ENCODE measurements around the gene CLEC4F. TPM values are rescaled to one million over a fixed set of nuclear protein-coding genes. Genes with fewer than 3 reads are reported as not detected.
A peak's percentile ranks its signal among the peaks of the same experiment; 100 is the strongest.

CLEC4F gene
- total RNA-seq, 2 experiments from 2014 or later, result not detected

DNA sequence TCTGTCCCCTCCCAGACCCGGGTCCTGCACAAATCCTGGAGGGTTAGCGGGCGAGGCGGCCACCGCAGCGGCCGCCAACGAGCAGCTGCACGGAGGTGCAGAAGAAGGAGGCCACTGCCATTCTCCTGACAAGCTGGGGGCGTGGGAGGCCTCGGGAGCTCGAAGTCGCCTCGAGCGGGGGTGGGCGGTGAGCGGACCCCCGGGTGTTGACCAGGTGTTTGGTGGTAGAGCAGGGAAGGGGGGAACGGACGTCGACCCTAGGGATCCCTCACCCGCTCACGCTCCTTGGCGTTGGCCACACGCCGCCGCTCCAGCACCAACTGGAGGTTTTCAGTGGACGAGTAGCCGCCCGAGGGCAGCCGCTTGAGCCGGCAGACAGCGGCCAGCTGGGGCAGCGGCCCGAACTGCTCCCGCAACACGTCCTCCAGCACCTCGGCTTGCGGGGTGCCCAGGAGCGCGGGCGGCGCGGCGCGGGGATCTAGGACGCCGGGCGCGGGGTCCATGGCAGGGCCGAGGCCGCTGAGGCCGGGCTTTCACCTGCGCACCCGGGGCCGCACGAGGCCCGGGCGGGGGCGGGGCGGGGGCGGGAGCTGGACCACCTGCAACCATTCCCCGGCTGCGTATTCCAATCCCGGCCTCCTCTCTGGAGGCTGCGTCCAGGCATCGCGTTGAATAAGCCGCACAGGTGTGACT lies 30.1 kb downstream of the CLEC4F start, which contains the start of gene FIGLA:
TSS of gene FIGLA (minus strand) at position 508 of the 693 bp plus-strand sequence. CDS start at position 503, 5 bp downstream.
- Mint-ChIP-seq H3K4me3 (peak within 1 kb of the TSS; percentile 61), H3K27me3 (peaks cover 50% of the 10 kb centered on the region), H3K27ac (no peak within 1 kb of the TSS), H3K36me3 (ENCODE audit: low read depth) (peaks cover 2% of the 10 kb centered on the region), H3K9me3 (no peaks in the 10 kb centered on the region), H3K4me1 (ENCODE audit: low read depth) (peaks cover 11% of the 10 kb centered on the region)
- DNase-seq (peak; percentile 5), ATAC-seq (no peak)
- ChIA-PET CTCF (interaction anchor here (0.6 to 6.4 kb wide), 28 partner anchors 9 to 278 kb away, joined by 3 to 71 read pairs (median 4); partner anchors contain the start of genes ADD2 and ANKRD53), POLR2A (interaction anchor here (0.6 kb wide), 1 partner anchor 40 kb away, joined by 4 read pairs; no protein-coding TSS in a partner anchor)
- intact Hi-C loops (cut with micrococcal nuclease), result no loop called here
- TF ChIP-seq, protein P1, sequence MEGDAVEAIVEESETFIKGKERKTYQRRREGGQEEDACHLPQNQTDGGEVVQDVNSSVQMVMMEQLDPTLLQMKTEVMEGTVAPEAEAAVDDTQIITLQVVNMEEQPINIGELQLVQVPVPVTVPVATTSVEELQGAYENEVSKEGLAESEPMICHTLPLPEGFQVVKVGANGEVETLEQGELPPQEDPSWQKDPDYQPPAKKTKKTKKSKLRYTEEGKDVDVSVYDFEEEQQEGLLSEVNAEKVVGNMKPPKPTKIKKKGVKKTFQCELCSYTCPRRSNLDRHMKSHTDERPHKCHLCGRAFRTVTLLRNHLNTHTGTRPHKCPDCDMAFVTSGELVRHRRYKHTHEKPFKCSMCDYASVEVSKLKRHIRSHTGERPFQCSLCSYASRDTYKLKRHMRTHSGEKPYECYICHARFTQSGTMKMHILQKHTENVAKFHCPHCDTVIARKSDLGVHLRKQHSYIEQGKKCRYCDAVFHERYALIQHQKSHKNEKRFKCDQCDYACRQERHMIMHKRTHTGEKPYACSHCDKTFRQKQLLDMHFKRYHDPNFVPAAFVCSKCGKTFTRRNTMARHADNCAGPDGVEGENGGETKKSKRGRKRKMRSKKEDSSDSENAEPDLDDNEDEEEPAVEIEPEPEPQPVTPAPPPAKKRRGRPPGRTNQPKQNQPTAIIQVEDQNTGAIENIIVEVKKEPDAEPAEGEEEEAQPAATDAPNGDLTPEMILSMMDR (IDR thresholded peaks at IDR 0.05), result no peak

DNA sequence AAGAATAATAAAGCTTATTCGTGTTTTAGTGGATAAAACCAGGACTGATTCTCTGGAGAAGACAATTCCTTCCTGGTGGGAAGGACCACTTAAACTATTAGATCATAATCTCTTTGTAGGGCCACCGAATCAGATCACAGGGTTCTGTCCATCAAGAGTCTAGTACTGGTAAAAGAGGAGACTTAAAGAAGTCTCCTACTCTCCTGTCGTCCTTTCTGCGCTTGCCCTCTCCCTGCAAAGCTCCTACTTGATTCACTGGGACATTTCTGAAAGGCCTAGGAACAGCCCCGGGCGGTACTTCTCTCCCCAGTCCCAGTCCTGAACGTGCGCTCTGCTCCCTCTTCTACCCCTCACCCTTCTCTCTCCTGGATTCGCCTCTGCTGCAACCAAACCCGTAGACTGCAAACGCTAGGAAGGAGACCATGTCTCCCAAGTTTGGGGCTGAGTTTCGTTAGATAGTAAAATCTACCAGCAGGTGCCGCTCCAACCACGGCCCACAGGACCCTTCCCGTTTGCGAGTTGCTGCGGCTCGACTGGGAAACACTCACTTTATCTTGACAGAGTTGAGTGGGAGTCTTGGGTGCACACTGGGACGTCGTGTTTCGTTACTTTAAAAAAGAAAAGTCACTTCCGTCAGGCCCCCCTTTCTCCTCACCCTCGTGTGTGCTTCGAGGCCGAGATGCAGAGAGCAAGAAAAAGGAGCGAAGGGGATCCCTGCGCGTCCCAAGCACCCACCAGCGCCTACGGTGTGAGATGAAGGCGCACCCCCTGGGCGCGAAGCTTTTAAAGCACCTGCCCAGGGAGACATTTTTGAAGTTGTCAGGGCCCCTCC lies 30.9 kb downstream of the CLEC4F start:
- DNase-seq, result peak; percentile 87
- ChIA-PET POLR2A (interaction anchor here (0.6 kb wide), 1 partner anchor 41 kb away, joined by 4 read pairs; no protein-coding TSS in a partner anchor), CTCF (interaction anchor here (0.6 to 6.5 kb wide), 45 partner anchors 9 to 486 kb away, joined by 3 to 71 read pairs (median 4); partner anchors contain the start of genes ADD2 and ANKRD53)
- ATAC-seq, result peak; percentile 80
- Mint-ChIP-seq H3K27ac (no peak overlapping the region), H3K4me3 (peak overlapping the region; percentile 61), H3K9me3 (no peaks in the 10 kb centered on the region), H3K27me3 (peaks cover 50% of the 10 kb centered on the region), H3K4me1 (ENCODE audit: low read depth) (peaks cover 14% of the 10 kb centered on the region), H3K36me3 (ENCODE audit: low read depth) (peaks cover 2% of the 10 kb centered on the region)
- TF ChIP-seq, protein P1 (IDR thresholded peaks at IDR 0.05), result peak; percentile 83
- intact Hi-C loops (cut with micrococcal nuclease), result loop anchor here (5.0 kb wide), 4 partner anchors 63 to 158 kb away; no protein-coding TSS in a partner anchor

DNA sequence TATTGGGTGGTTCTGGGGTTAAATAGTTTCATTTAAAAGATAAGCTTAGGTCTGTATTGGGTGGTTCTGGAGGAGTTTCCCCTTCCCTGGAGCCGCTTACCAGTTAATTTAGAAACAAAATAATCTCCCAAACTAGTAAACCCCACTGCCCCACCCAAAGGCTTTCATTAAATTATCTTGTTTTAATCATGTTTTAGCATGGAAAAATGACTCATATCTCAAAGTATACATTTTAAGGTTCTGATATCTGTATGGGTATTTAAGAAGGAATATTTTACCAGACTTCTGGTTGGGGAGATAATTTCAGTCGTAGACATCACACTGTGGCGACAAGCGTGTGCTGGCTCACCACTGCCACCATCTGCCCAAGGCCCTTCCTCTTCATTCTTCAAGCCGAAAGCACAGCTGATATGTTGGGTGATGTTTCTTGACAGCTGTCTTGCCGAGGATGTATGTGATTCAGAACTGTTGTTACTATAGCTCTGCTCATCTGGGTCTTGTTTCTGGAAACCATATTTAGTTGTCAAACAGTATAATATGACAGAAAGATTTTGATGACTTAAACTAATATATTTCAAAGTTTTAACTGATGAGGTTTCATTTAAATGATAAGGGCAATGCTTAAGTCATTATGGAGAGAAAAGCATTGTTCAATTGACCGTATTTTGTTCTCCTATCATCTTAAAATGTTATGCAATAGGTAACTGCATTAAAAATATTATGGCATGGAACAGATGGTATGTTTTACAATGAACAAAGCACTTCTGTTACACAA lies 35.1 kb downstream of the CLEC4F start:
- Mint-ChIP-seq H3K36me3 (ENCODE audit: low read depth) (peaks cover 2% of the 10 kb centered on the region), H3K9me3 (no peaks in the 10 kb centered on the region), H3K4me3 (no peak overlapping the region), H3K27me3 (peaks cover 28% of the 10 kb centered on the region), H3K4me1 (ENCODE audit: low read depth) (peaks cover 13% of the 10 kb centered on the region), H3K27ac (no peak overlapping the region)
- ATAC-seq (peak; percentile 74), DNase-seq (peak; percentile 78)
- TF ChIP-seq, protein P1 (IDR thresholded peaks at IDR 0.05), result peak; percentile 66
- POLR2A ChIA-PET, result interaction anchor here (0.6 to 1.0 kb wide), 2 partner anchors 17 to 76 kb away, joined by 3 to 4 read pairs; no protein-coding TSS in a partner anchor
- CTCF ChIA-PET, result interaction anchor here (0.6 to 6.5 kb wide), 23 partner anchors 10 to 484 kb away, joined by 3 to 45 read pairs (median 4); partner anchors contain the start of genes ADD2 and FAM136A
- intact Hi-C loops (cut with micrococcal nuclease), result loop anchor here (2.0 to 5.0 kb wide), 5 partner anchors 67 to 162 kb away; no protein-coding TSS in a partner anchor

DNA sequence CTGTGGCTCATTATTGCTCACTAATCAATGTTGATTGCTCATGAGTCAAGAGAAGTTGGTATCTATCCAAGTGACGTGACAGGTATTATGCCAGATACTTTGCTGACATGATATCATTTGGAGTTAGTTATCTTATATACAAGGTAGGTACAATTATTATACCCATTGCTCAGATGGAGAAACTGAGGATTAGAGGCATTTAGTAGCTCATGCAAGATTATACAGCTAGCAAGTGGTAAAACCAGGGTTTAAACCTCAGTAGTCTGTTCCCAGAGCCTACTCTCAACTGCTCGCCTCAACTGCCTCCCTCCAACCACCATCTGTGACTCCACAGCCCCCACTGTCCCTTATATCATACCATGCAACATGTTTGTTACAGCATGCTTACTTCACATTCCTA lies 36.1 kb downstream of the CLEC4F start:
- Mint-ChIP-seq H3K36me3 (ENCODE audit: low read depth) (no peaks in the 10 kb centered on the region), H3K27ac (no peak overlapping the region), H3K9me3 (no peaks in the 10 kb centered on the region), H3K4me1 (ENCODE audit: low read depth) (peaks cover 7% of the 10 kb centered on the region), H3K4me3 (no peak overlapping the region), H3K27me3 (peaks cover 23% of the 10 kb centered on the region)
- TF ChIP-seq, protein P1 (IDR thresholded peaks at IDR 0.05), result no peak
- DNase-seq (no peak), ATAC-seq (no peak)
- POLR2A ChIA-PET, result no interaction called here
- CTCF ChIA-PET, result interaction anchor here (0.8 to 6.5 kb wide), 9 partner anchors 9 to 483 kb away, joined by 3 to 45 read pairs (median 4); partner anchors contain the start of genes ADD2 and FAM136A
- intact Hi-C loops (cut with micrococcal nuclease), result loop anchor here (2.0 kb wide), 1 partner anchor 128 kb away; no protein-coding TSS in a partner anchor
